GM10266 (cell line): ENCODE measurements around the gene DAZL.
"Not testable (repeated sequence)": the region's sequence is repeated elsewhere in the genome, so short reads cannot be mapped to it uniquely, and the experiment has no call there.

Experiments
- DNase-seq: peaks from one replicate; pipeline ENCODE4 v3.0.0; 2012; ENCODE audit errors: extremely low spot score
- TF ChIP-seq, protein P1 (sequence below): IDR thresholded peaks from 2 replicates; pipeline ENCODE4 v1.5.1; 2012; ENCODE audit warnings: mild to moderate bottlenecking, low read depth; ENCODE audit not compliant: control insufficient read depth, insufficient read depth; ENCODE audit errors: missing control alignments

DAZL gene

DNA sequence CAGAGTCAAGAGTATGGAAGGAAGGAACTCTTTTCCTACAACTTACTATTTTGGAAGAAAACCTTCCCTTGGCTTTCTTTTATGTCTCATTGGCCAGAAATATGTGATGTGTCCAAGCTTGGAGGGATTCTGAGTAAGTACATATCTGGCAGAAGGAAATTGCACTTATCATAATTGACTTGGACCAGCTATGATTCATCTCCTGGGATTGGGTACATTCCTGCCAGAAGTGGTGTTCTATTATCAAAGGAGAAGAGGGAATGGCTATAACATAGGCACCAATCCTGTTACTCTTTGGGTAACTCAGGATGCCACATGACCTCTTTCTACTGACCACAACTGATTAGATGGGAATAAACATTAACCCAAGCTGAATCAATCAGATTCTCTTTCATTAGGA lies 13.5 kb upstream of the DAZL start:
- DNase-seq, result no peak

DNA sequence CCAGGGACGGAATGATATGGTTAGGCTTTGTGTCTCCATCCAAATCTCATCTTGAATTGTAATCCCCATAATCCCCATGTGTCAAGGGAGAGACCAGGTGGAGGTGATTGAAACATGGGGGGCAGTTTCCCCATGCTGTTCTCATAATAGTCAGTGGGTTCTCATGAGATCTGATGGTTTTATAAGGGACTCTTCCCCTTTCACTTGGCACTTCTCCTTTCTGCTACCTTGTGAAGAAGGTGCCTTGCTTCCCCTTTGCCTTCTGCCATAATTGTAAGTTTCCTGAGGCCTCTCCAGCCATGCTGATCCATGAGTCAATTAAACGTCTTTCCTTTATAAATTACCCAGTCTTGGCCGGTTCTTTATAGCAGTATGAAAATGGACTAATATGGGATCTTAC lies 11.9 kb upstream of the DAZL start:
- DNase-seq, result not testable (repeated sequence)

More for the DNA sequence above, 13.5 kb upstream of the DAZL start:
- TF ChIP-seq, protein P1, sequence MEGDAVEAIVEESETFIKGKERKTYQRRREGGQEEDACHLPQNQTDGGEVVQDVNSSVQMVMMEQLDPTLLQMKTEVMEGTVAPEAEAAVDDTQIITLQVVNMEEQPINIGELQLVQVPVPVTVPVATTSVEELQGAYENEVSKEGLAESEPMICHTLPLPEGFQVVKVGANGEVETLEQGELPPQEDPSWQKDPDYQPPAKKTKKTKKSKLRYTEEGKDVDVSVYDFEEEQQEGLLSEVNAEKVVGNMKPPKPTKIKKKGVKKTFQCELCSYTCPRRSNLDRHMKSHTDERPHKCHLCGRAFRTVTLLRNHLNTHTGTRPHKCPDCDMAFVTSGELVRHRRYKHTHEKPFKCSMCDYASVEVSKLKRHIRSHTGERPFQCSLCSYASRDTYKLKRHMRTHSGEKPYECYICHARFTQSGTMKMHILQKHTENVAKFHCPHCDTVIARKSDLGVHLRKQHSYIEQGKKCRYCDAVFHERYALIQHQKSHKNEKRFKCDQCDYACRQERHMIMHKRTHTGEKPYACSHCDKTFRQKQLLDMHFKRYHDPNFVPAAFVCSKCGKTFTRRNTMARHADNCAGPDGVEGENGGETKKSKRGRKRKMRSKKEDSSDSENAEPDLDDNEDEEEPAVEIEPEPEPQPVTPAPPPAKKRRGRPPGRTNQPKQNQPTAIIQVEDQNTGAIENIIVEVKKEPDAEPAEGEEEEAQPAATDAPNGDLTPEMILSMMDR, result no peak

DNA sequence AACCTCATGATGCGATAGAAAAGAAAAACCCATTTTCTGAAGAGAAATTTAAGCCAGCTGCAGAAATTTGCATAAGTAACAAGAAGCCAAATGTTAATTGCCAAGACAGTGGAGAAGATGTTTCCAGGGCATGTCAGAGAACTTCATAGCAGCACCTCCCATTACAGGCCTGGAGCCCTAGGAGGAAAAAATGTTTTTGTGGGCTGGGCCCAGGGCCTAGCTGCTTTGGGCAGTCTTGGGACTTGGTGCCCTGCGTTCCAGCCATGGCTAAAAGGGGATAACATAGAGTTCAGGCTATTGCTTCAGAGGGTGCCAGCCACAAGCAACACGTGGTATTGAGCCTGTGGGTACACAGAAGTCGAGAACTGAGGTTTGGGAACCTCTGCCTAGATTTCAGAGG lies 10.9 kb upstream of the DAZL start:
- DNase-seq, result no peak
- TF ChIP-seq, protein P1, result no peak

DNA sequence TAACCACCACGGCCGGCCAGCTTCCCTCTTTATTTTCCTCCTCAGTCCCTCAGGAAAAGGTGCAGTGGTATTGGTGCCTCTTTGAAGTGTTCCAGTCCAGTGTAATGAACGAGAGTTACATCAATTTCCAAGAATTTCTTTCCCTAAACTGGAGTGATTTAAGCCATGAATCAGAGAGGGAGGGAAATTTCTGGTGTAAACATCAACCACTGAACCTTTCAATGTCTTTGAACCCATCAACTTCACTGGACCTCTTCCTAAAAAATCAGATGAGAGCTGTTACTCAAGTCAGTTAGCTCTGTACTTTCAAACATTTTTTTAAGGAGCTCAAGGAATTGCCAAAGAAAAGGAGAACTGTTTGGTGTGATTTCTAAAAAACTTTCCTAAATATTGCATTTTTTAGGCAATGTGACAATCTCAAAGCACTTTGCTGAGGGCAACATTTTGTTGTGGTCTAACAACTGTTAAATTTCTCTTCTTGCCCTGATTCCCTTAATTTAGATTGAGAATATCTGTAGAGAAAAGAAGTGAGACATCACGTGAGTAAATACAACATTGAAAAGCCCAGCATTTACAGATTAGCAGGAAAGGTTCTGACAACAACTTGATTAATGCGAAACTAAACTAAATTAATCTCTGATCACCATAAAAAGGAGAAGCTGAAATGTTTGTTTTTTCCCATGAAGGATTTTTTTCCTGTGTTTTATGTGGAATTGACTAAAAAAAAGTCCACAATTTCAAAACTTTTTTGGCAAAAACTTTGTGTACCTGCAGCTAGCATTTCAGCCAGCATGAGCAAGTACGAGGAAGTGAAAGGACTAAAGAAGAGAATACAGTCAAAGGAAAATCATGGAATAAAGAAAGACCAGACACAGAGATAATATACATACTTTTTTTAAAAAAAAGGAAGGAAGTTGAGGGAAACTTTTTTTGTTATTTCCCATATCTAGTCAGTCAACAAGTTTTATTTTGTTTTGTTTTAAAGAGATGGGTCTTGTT lies 9.1 kb upstream of the DAZL start:
- TF ChIP-seq, protein P1, result no peak
- no peak for DNase-seq

DNA sequence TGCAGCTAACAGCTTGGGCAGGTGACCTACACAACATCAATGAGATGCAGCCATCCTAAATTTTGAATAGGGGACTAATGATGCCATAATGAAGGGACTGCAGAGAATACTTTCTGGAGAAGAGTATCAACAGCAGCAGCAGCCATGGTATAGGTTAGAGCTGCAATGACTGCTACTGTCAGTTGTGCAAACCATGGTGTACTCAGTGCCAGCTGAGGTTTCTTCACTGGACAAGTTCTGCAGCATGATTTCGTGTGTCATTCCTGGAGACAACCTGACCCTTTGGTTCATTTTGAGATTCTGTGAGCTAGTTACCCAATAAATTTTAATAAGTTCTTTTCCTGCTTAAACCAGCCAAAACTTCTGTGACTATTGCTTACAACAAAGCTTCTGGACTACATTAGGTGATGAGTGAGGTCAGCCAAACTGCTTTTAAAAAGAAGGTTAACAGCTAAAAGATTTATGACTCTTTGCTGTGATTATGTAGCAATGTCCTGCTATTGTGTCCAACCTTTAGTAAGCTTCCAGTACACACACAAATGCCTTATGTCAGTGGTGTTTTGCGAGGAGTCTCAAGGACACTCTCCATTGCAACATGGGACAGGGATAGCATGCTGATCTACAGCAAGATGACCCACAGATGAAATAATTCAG lies 4.8 kb upstream of the DAZL start:
- DNase-seq, result no peak
- TF ChIP-seq, protein P1, result no peak

DNA sequence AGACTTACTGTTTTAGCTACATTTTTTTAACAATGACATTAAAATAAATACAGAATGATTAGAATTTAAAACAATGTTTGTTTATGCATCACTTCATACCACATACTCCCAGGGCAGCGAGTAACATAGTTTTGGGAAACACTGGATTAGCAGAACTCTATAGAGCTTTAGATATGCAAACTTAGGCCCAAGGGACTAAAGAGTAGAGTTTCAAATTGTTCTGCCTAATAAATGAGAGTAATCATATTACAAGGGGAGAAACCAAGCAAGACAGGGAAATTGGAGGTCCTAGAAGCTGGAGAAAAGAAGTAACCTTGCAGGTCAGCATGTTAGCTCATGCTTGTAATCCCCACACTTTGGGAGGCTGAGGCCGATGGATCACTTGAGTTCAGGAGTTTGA lies 3.6 kb upstream of the DAZL start:
- TF ChIP-seq, protein P1, result no peak
- no peak for DNase-seq

DNA sequence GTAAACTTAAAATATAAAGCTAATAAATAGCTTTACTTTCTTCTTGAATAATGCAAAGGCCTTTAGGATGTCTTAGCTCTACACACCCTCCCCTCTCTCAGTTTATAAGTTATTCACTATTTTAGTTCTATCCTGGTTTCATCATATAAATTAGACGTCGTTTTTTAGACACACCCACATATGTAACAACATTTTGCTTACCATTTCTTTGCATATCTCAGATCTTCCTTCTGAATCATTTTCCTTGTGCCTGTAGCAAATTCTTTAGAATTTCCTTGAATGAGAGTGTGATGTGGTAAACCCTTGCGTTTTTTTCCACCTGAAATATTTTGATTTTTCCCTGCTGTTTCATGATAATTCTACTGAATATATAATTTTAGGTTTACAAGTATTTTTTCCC lies 2.5 kb upstream of the DAZL start:
- no peak for DNase-seq
- TF ChIP-seq, protein P1, result no peak
